Naive thymus-derived CD4-positive, alpha-beta T cell (primary cell): ENCODE measurements around the gene ACOT2. TPM values are rescaled to one million over a fixed set of nuclear protein-coding genes. Genes with fewer than 3 reads are reported as not detected.
"Not testable (repeated sequence)": the region's sequence is repeated elsewhere in the genome, so short reads cannot be mapped to it uniquely, and the experiment has no call there.

ENCODE experiments used
- ATAC-seq: fragments of 150-1000 bp; cut with Tn5 transposase; 2 replicates; pipeline ENCODE4 v1.10.0; 2021; ENCODE audit warnings: mild to moderate bottlenecking, moderate library complexity
- CTCF ChIA-PET: fragments of 350-600 bp; sonication (Branson Sonifier 250); formaldehyde crosslinking; loops from one replicate; lab custom pipeline; 2021; ENCODE audit warnings: antibody characterized with exemption; lab: Charles Lee
- POLR2A ChIA-PET: fragments of 350-600 bp; sonication (Branson Sonifier 250); formaldehyde crosslinking; loops from one replicate; lab custom pipeline; 2021; ENCODE audit warnings: antibody characterized with exemption, inconsistent platforms; lab: Charles Lee
- DNase-seq, 9 donors: peaks; one replicate each; pipeline versions ENCODE4 v3.0.0 to v3.0.0-alpha.2; 2020 to 2022; ENCODE audit warnings: mixed read lengths in 1 of 9
- H3K27ac ChIP-seq: one replicate; pipeline ENCODE4 v1.7.0; 2013; ENCODE audit warnings: mild to moderate bottlenecking, low read depth, low read length, moderate library complexity
- H3K27me3 ChIP-seq, 2 donors: one replicate each; pipeline ENCODE4 v1.7.0; 2013; ENCODE audit warnings: low read length in 2 of 2, mild to moderate bottlenecking in 2 of 2, moderate library complexity in 2 of 2; ENCODE audit not compliant: control insufficient read depth in 2 of 2, insufficient read depth in 2 of 2
- H3K36me3 ChIP-seq, 3 experiments: 1 replicate in 2 of 3; 2 replicates in 1 of 3; pipeline ENCODE4 v1.7.0; 2013; ENCODE audit warnings: low read length in 3 of 3, mild to moderate bottlenecking in 3 of 3, moderate library complexity in 1 of 3; ENCODE audit not compliant: insufficient read depth in 3 of 3, control insufficient read depth in 2 of 3
- H3K4me1 ChIP-seq, 2 donors: one replicate each; pipeline ENCODE4 v1.7.0; 2013; ENCODE audit warnings: low read length in 2 of 2, mild to moderate bottlenecking in 2 of 2, moderate library complexity in 1 of 2; ENCODE audit not compliant: control insufficient read depth in 2 of 2, insufficient read depth in 2 of 2
- H3K4me3 ChIP-seq: 2 replicates; pipeline ENCODE4 v1.7.0; 2013; ENCODE audit warnings: mild to moderate bottlenecking, low read length
- H3K9me3 ChIP-seq, 3 experiments: 1 replicate in 2 of 3; 2 replicates in 1 of 3; pipeline ENCODE4 v1.7.0; 2013; ENCODE audit warnings: low read length in 3 of 3; ENCODE audit not compliant: control insufficient read depth in 2 of 3
- H3K27ac Mint-ChIP-seq, 9 donors: one replicate each; pipeline ENCODE4 v1.8.0; 2020 to 2022; ENCODE audit warnings: mixed read lengths in 9 of 9, mild to moderate bottlenecking in 8 of 9, moderate library complexity in 5 of 9, inconsistent platforms in 2 of 9
- H3K27me3 Mint-ChIP-seq, 5 donors: one replicate each; pipeline ENCODE4 v1.8.0; 2021 to 2022; ENCODE audit warnings: mixed read lengths in 5 of 5, mild to moderate bottlenecking in 1 of 5
- H3K36me3 Mint-ChIP-seq, 5 donors: one replicate each; pipeline ENCODE4 v1.8.0; 2020 to 2022; ENCODE audit warnings: mixed read lengths in 5 of 5, mild to moderate bottlenecking in 3 of 5, inconsistent platforms in 1 of 5
- H3K4me1 Mint-ChIP-seq, 7 donors: one replicate each; pipeline ENCODE4 v1.8.0; 2020 to 2022; ENCODE audit warnings: mixed read lengths in 7 of 7, mild to moderate bottlenecking in 3 of 7, inconsistent platforms in 1 of 7
- H3K4me3 Mint-ChIP-seq, 10 donors: one replicate each; pipeline ENCODE4 v1.8.0; 2020 to 2022; ENCODE audit warnings: mild to moderate bottlenecking in 10 of 10, mixed read lengths in 10 of 10, moderate library complexity in 6 of 10, inconsistent platforms in 2 of 10
- H3K9me3 Mint-ChIP-seq, 11 donors: one replicate each; pipeline ENCODE4 v1.8.0; 2020 to 2022; ENCODE audit warnings: mixed read lengths in 11 of 11, mild to moderate bottlenecking in 4 of 11, inconsistent platforms in 1 of 11, moderate library complexity in 1 of 11
- intact Hi-C, 2 donors: fragments of 100-400 bp; cut with micrococcal nuclease; formaldehyde crosslinking; loops; one replicate each; pipeline ENCODE4 v1.15.1; 2023
- polyA plus RNA-seq, 2 donors: library from polyadenylated mRNA; unstranded; fragments of 300-500 nt; fragmentation: Illumina TruSeq; gene quantifications; one replicate each; pipeline ENCODE4 v1.2.3, GENCODE V29; 2021
- total RNA-seq, 6 experiments: library from RNA in 5 of 6; stranded (reverse) in 5 of 6; gene quantifications; 1 replicate in 5 of 6; 2 replicates in 1 of 6; pipeline ENCODE4 v1.2.3 and lab custom pipeline; 2021 to 2026

Gene ACOT2
- total and polyA plus RNA-seq, 7 experiments from 2014 or later, result 8.8 to 36.5 (median 12.5) TPM

- H3K36me3 ChIP-seq, result no peaks in the 10 kb centered on the region
- POLR2A ChIA-PET, result interaction anchor here (1.0 to 3.8 kb wide), 5 partner anchors 24 to 109 kb away, joined by 3 to 35 read pairs (median 4); partner anchors contain the start of genes ACOT4, ACOT6, NUMB and RIOX1
- peaks cover 0 to 8% (median 2%) of the 10 kb centered on the region in 11 donors for H3K9me3 Mint-ChIP-seq
- H3K4me1 Mint-ChIP-seq, result peaks cover 29 to 52% (median 46%) of the 10 kb centered on the region in 7 donors
- ATAC-seq, result no peak
- H3K27me3 ChIP-seq, result no peaks in the 10 kb centered on the region
- CTCF ChIA-PET, result interaction anchor here (4.6 kb wide), 1 partner anchor 58 kb away, joined by 41 read pairs; no protein-coding TSS in a partner anchor
- no peak overlapping the region for H3K27ac ChIP-seq
- peak overlapping the region in 5 of 9 donors; percentile 92 to 98 (median 95) for H3K27ac Mint-ChIP-seq
- no peaks in the 10 kb centered on the region for H3K27me3 Mint-ChIP-seq
- H3K9me3 ChIP-seq, result no peaks in the 10 kb centered on the region
- DNase-seq, result no peak
- H3K4me3 Mint-ChIP-seq, result peak overlapping the region; percentile 92 to 97 (median 94)
- H3K4me1 ChIP-seq, result peaks cover 21% of the 10 kb centered on the region in 2 donors
- H3K4me3 ChIP-seq, result peak overlapping the region; percentile 73
- H3K36me3 Mint-ChIP-seq, result peaks cover 4 to 23% (median 20%) of the 10 kb centered on the region in 5 donors
- intact Hi-C loops, result loop anchor here in 1 of 2 donors (5.0 to 10.0 kb wide), 2 partner anchors 40 to 147 kb away; partner anchors contain the start of gene PNMA1
These were observed 1.7 kb upstream of the ACOT2 start for GRCh38 chr14:73567358-73567757.

- DNase-seq (no peak), ATAC-seq (no peak)
- H3K9me3 Mint-ChIP-seq, result no peaks in the 10 kb centered on the region
- Histone ChIP-seq H3K4me3 (peak overlapping the region; percentile 73), H3K9me3 (no peaks in the 10 kb centered on the region), H3K4me1 (peaks cover 21% of the 10 kb centered on the region in 2 donors), H3K27me3 (no peaks in the 10 kb centered on the region), H3K36me3 (no peaks in the 10 kb centered on the region), H3K27ac (peak overlapping the region; percentile 77)
- H3K36me3 Mint-ChIP-seq, result peaks cover 4 to 20% (median 18%) of the 10 kb centered on the region in 5 donors
- POLR2A ChIA-PET, result interaction anchor here (0.7 to 3.8 kb wide), 13 partner anchors 8 to 925 kb away, joined by 3 to 35 read pairs (median 4); partner anchors contain the start of genes ACOT4, ACOT6, ISCA2 and NPC2
- H3K4me1 Mint-ChIP-seq, result peaks cover 29 to 52% (median 44%) of the 10 kb centered on the region in 7 donors
- intact Hi-C loops, result loop anchor here in 1 of 2 donors (2.0 to 10.0 kb wide), 3 partner anchors 41 to 147 kb away; partner anchors contain the start of gene PNMA1
- no peaks in the 10 kb centered on the region for H3K27me3 Mint-ChIP-seq
- CTCF ChIA-PET, result interaction anchor here (0.6 to 4.6 kb wide), 3 partner anchors 59 to 315 kb away, joined by 8 to 41 read pairs (median 9); partner anchors contain the start of gene RIOX1
- peak overlapping the region; percentile 92 to 97 (median 94) for H3K4me3 Mint-ChIP-seq
- H3K27ac Mint-ChIP-seq, result peak overlapping the region; percentile 92 to 98 (median 95)
These were observed 795 bp upstream of the ACOT2 start for GRCh38 chr14:73567951-73568885.

GRCh38 chr14:73568886-73569184, 178 bp upstream of the ACOT2 start:
- H3K36me3 ChIP-seq, H3K27me3 ChIP-seq, DNase-seq, ATAC-seq, H3K9me3 Mint-ChIP-seq, H3K27me3 Mint-ChIP-seq, H3K9me3 ChIP-seq: not testable (repeated sequence)
- intact Hi-C loops, result loop anchor here (1.0 to 10.0 kb wide), 12 partner anchors 23 to 515 kb away; partner anchors contain the start of genes DNAL1 (in 2 of the 2), ACOT6 (in 1 of the 2), ALDH6A1 (in 1 of the 2) and LIN52 (in 1 of the 2)
- Mint-ChIP-seq H3K27ac (peak overlapping the region; percentile 92 to 98 (median 95)), H3K4me1 (peaks cover 29 to 52% (median 44%) of the 10 kb centered on the region in 7 donors), H3K36me3 (peaks cover 4 to 23% (median 18%) of the 10 kb centered on the region in 5 donors), H3K4me3 (peak overlapping the region; percentile 92 to 97 (median 94))
- Histone ChIP-seq H3K27ac (peak overlapping the region; percentile 77), H3K4me3 (peak overlapping the region; percentile 73), H3K4me1 (peaks cover 21% of the 10 kb centered on the region in 2 donors)
- ChIA-PET POLR2A (interaction anchor here (0.7 to 3.8 kb wide), 10 partner anchors 8 to 924 kb away, joined by 3 to 35 read pairs (median 4); partner anchors contain the start of genes ACOT4, ACOT6, ISCA2 and NPC2), CTCF (interaction anchor here (0.6 to 4.6 kb wide), 3 partner anchors 59 to 314 kb away, joined by 8 to 41 read pairs (median 9); partner anchors contain the start of gene RIOX1)

- intact Hi-C loops, result loop anchor here in 1 of 2 donors (1.0 kb wide), 1 partner anchor 63 kb away; no protein-coding TSS in a partner anchor
These were observed 1.9 kb downstream of the ACOT2 start for GRCh38 chr14:73570913-73571312.

GRCh38 chr14:73573034-73573433, 4.0 kb downstream of the ACOT2 start:
- H3K4me3 ChIP-seq, DNase-seq, H3K4me3 Mint-ChIP-seq, intact Hi-C loops, H3K9me3 Mint-ChIP-seq, H3K36me3 ChIP-seq, CTCF ChIA-PET, H3K9me3 ChIP-seq, H3K27ac Mint-ChIP-seq, H3K4me1 ChIP-seq, H3K27me3 ChIP-seq, H3K27ac ChIP-seq, ATAC-seq, H3K27me3 Mint-ChIP-seq, POLR2A ChIA-PET: not testable (repeated sequence)
- H3K4me1 Mint-ChIP-seq, result peaks cover 7 to 22% (median 18%) of the 10 kb centered on the region in 7 donors
- peaks cover 4 to 14% (median 5%) of the 10 kb centered on the region in 5 donors for H3K36me3 Mint-ChIP-seq

More at GRCh38 chr14:73570913-73571312, 1.9 kb downstream of the ACOT2 start:
- ChIA-PET POLR2A (interaction anchor here (1.0 to 3.8 kb wide), 5 partner anchors 22 to 80 kb away, joined by 4 to 35 read pairs (median 20); partner anchors contain the start of genes ACOT4, ACOT6 and RIOX1), CTCF (interaction anchor here (0.5 to 4.6 kb wide), 5 partner anchors 50 to 80 kb away, joined by 3 to 41 read pairs (median 3); partner anchors contain the start of gene RIOX1)
- not testable (repeated sequence) for H3K4me3 ChIP-seq, H3K27ac ChIP-seq, H3K9me3 Mint-ChIP-seq, H3K9me3 ChIP-seq, H3K27me3 ChIP-seq, H3K36me3 ChIP-seq, H3K27me3 Mint-ChIP-seq
- peaks cover 21% of the 10 kb centered on the region in 2 donors for H3K4me1 ChIP-seq
- peak overlapping the region; percentile 39 to 97 (median 66) for H3K4me3 Mint-ChIP-seq
- ATAC-seq, result peak; percentile 79
- H3K27ac Mint-ChIP-seq, result peak overlapping the region in 4 of 9 donors; percentile 36 to 92 (median 52)
- H3K4me1 Mint-ChIP-seq, result peaks cover 17 to 39% (median 32%) of the 10 kb centered on the region in 7 donors
- DNase-seq, result peak in 8 of 9 donors; percentile 44 to 68 (median 61)
- peaks cover 5 to 24% (median 11%) of the 10 kb centered on the region in 5 donors for H3K36me3 Mint-ChIP-seq

GRCh38 chr14:73573740-73574139, 4.7 kb downstream of the ACOT2 start:
- H3K4me1 ChIP-seq, H3K27ac Mint-ChIP-seq, H3K4me3 Mint-ChIP-seq, POLR2A ChIA-PET, ATAC-seq, H3K4me3 ChIP-seq, H3K9me3 Mint-ChIP-seq, H3K9me3 ChIP-seq, H3K27me3 Mint-ChIP-seq, H3K27me3 ChIP-seq, intact Hi-C loops, DNase-seq, CTCF ChIA-PET, H3K36me3 ChIP-seq, H3K27ac ChIP-seq: not testable (repeated sequence)
- Mint-ChIP-seq H3K4me1 (peaks cover 0 to 15% (median 11%) of the 10 kb centered on the region in 7 donors), H3K36me3 (peaks cover 4 to 13% (median 5%) of the 10 kb centered on the region in 5 donors)
